Measurements from ENCODE around the gene PEX7.

PEX7 gene

GRCh38 chr6:136923954-136924673 lies 101.7 kb downstream of the PEX7 start:
- no peak for DNase-seq (ENCODE audit: low spot score)
- no peak for TF ChIP-seq CTCF (IDR thresholded peaks at IDR 0.05; ENCODE audit: extremely low read depth, missing control alignments)

- TF ChIP-seq CTCF (IDR thresholded peaks at IDR 0.05; ENCODE audit: extremely low read depth, missing control alignments): no peak
- no peak for DNase-seq (ENCODE audit: low spot score)
Measured at GRCh38 chr6:136926383-136926782, 104.0 kb downstream of the PEX7 start.

- peak; percentile 66 for DNase-seq (ENCODE audit: low spot score)
- TF ChIP-seq CTCF (IDR thresholded peaks at IDR 0.05; ENCODE audit: extremely low read depth, missing control alignments): peak; percentile 24
Measured at GRCh38 chr6:136927292-136927691, 104.9 kb downstream of the PEX7 start.

GRCh38 chr6:136930528-136930927 lies 108.1 kb downstream of the PEX7 start:
- no peak for DNase-seq (ENCODE audit: low spot score)
- TF ChIP-seq CTCF (IDR thresholded peaks at IDR 0.05; ENCODE audit: extremely low read depth, missing control alignments): no peak

GRCh38 chr6:136932599-136932998 lies 110.2 kb downstream of the PEX7 start:
- TF ChIP-seq CTCF (IDR thresholded peaks at IDR 0.05; ENCODE audit: extremely low read depth, missing control alignments): no peak
- no peak for DNase-seq (ENCODE audit: low spot score)

GRCh38 chr6:136945072-136945471 lies 122.7 kb downstream of the PEX7 start:
- no peak for DNase-seq (ENCODE audit: low spot score)
- TF ChIP-seq CTCF (IDR thresholded peaks at IDR 0.05; ENCODE audit: extremely low read depth, missing control alignments): no peak

GRCh38 chr6:136945711-136946121 lies 123.3 kb downstream of the PEX7 start:
- no peak for TF ChIP-seq CTCF (IDR thresholded peaks at IDR 0.05; ENCODE audit: extremely low read depth, missing control alignments)
- no peak for DNase-seq (ENCODE audit: low spot score)

Data from GM20000 (cell line).